ENCODE measurements around the gene RPS6KA5.
A peak's percentile ranks its signal among the peaks of the same experiment; 100 is the strongest.

RPS6KA5 gene

DNA sequence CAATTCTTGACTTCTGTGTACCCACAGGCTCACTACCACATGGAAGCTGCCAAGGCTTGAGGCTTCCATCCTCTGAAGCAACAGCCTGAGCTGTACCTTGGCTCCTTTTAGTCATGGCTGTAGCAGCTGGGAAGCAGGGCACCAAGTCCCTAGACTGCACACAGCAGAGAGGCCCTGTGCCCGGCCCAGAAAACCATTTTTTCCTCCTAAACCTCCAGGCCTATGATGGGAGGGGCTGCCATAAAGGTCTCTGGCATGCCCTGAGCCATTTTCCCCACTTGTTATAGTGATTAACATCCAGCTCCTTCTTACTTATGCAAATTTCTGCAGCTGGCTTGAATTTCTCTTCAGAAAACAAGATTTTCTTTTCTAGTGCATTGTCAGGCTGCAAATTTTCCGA is 121.8 kb downstream of the RPS6KA5 start:
- no peak for DNase-seq (ENCODE audit: low read depth)

DNA sequence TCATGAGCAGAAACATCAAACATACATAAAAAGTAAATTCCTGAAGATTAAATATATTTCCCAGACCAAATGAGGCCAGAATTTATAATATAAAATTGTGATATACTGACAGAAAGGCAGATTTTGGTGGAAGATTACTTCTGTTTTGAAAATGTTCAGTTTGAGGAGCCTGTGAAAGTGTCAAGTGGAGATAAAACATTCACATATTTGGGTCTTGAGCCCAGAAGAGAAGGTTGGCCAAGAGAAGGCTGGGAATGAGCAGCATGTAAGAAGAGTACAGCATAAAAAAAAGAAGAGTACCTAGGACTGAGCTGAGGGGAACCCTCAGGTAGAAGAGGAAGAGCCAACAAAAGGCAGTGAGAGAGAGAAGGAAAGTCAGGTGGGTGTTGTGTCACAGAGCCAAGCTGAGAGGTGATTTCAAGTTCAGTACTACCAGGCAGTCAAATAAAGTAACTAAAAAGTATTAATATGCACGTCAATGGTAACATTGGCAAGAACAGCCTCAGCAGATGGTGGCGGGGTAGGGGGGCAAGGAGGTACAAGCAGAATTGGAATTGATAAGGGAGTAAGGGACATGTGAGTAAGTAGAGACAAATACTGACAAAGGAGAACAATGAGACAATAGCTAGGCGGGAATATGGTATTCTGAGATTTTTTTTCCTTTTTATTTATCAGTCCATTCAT is 123.5 kb downstream of the RPS6KA5 start:
- no peak for DNase-seq (ENCODE audit: low read depth)

DNA sequence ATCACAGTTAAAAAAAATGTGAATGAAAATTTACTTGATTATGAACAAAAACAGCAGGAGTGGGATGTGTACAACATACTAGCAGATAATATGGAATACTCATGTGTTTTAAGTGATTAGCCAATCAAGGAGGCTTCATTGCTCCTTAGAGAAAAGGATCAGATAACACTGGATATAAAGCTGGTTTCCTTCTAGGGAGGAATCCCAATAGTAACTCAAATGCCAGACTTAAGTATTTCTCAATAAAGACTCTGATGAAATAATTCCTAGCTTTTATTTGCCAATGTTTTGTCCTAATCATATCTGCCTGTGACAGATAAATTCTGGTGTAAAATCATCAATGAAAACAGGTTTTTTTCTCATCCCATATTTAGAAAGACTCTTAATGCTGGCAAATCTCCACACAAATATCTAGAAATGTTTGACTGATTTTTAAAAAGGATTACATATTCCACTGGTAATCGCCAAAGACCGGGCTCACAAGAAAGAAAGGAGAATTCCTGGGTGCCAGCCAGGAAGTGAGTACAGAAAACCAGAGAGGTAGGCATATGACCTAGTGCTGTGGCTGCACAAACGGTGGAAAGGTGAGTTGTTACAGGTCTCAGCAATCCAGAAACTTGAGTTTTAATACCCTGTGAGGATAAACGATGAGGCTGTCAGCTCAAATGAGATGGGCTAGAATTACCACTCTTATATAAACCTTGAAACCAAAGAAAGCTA is 135.7 kb downstream of the RPS6KA5 start:
- DNase-seq (ENCODE audit: low read depth) = no peak

DNA sequence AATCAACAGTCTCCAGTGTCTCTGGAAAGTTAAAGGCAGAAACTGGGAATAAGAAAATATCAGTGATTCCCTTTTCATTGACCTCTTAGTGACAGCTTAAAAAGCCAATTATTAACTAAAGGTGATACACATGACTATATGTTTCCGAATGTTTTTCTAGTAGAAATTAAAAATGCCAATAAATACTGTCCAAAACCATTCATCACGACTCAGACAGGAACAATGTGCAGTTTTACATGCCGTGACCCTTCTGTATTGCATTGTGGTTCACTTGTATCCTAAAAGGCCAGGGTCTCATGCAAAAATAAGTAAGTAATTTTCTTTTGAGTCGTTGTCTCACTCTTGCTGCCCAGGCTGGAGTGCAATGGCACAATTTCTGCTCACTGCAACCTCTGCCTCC is 138.3 kb downstream of the RPS6KA5 start:
- DNase-seq (ENCODE audit: low read depth) = no peak

DNA sequence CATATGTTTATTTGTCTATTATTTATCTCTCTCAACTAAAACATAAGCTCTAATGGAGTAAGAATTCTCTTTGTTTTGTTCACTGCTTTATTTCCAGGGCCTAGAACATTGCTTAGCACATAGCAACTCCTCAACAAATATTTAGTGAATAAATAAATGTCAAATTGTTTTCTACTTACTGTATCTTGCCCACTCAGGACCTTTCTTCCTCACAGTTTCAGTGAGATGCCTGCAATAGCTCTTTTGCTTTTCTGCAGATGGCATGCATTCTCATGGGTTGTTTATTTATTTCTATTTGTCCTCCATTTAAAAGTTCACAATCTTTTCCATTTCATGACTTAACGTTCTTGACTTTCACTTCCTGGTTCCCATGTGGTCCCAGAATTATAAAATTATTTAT is 149.3 kb downstream of the RPS6KA5 start:
- DNase-seq (ENCODE audit: low read depth) = no peak

DNA sequence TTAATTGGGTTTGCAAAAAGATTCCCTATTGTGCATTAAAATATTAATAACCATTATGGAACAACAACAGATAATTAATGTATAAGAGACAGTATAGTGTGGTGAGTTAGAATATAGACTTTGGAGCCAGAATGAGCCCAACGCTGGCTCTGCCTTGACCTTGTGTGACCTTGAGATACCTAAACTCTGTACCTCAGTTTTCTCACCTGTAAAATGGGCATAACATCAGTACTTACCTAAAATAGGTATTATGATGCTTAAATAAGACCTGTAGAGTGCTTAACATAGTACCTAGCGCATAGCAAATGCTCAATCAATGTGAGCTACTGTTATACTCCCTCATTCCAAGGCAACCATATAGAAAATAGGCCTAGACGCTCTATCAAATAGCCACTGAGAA is 153.3 kb downstream of the RPS6KA5 start:
- no peak for DNase-seq (ENCODE audit: low read depth)

DNA sequence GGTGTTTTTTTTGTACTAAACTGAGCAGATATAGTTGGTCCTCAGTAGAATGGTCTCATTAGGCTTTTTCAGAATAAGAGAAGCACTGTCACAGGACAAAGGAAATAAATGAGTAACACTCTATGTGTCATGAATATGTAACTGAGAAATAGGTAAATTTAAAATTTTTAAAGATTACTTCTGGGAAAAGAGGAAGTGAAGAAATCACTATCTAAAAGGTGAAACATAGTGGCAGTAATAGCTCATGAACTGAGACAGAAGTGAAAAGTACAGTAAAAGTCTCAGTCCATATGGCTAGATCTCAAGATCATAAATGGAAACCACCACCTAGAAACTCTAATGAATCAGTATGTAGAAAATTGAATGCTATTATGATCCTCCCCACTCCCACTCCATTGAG is 154.9 kb downstream of the RPS6KA5 start:
- DNase-seq (ENCODE audit: low read depth) = no peak

DNA sequence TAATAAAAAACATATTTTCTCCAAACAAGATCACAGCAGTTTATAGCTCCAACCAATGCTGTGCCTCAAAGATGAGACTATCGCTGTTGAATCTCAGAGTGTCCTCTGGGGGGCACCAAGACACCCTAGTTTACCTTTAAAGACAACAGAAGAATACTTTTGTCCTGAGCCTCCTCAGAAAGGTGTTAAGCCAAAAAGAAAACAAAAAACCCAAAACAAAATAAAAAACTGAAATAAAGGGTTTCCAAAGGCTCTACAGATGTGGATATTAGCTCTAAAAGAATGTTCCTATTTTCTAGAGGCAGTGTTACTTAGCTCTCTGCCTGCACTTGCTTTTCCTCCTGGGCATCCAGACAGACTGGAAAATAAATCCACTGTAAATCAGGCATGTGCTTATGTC is 157.3 kb downstream of the RPS6KA5 start:
- DNase-seq (ENCODE audit: low read depth) = peak; percentile 39

DNA sequence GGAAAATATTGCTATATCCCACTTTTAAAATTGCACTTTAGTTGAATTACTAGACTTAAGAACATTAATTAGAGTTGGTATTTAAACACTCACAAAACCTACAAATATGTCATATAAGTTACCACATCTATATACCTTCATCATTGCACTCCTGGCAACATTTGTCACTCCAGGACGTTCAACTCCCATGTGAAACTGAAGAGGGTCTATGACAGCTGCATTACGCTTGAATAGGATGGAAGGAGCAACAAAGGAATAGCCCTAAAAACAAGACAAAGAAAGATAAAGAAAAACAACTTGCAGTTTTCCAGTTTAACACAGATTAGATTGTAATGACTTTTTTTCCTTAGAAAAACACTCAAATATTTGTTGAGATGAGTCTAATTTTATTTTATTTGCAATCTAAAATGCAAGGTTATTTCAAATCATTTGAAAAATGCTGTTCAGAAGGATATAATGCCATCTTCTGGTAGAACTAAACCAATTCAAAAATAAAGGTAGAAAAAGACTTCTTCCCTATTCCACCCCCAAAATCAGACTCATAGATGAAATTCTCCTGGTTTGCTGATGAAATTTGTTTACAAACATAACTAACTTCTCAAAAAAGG is 159.9 kb downstream of the RPS6KA5 start:
- DNase-seq (ENCODE audit: low read depth) = no peak

DNA sequence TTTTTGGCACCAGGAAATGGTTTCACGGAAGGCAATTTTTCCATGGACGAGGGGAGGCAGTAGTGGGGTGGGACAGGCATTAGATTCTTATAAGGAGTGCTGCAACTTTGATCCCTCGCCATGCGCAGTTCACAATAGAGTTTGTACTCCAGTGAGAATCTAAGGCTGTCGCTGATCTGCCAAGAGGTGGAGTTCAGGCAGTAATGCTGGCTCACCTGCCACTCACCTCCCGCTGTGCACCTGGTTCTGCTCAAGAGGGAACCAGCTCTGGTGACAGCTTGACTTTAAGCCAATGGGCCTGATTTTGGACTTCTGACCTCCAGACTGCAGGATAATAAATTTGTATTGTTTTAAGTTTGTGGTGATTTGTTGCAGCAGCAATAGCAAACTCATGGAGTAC is 163.4 kb downstream of the RPS6KA5 start:
- no peak for DNase-seq (ENCODE audit: low read depth)

DNA sequence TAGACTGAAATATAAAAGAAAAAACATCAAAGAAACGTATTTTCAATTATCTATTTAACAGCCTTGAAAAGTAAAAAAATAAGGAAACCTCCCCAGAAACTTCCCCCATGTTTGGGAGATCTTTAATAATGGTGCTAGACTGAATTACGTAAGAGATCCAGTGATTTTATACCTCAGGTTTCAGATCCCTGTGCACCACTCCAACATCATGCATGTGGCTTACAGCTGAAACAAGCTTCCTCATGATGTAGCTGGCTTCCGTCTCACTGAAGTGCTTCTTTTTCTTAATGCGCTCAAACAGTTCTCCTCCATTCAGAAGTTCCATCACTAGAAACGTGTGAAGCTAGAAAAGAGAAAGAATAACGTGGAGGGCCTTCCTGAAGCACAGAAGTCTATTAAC is 166.2 kb downstream of the RPS6KA5 start:
- no peak for DNase-seq (ENCODE audit: low read depth)

DNA sequence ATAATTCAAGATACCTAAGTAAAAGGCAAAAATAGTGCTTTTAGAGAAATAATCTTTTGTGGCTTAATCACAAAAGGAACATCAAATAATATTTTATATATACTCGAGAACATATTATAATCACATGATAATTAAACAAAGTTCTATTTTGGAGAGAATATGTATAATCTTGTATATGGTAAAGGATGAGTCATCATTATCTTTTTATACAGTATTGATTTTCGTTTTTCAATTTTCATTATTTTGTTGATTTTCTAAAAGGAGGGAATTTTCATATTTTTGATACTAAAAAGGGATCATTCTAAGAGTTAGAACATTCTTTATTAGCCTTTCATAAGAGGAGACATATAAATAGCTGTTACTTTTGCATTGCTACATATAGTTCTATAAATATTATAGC is 166.9 kb downstream of the RPS6KA5 start:
- no peak for DNase-seq (ENCODE audit: low read depth)

DNA sequence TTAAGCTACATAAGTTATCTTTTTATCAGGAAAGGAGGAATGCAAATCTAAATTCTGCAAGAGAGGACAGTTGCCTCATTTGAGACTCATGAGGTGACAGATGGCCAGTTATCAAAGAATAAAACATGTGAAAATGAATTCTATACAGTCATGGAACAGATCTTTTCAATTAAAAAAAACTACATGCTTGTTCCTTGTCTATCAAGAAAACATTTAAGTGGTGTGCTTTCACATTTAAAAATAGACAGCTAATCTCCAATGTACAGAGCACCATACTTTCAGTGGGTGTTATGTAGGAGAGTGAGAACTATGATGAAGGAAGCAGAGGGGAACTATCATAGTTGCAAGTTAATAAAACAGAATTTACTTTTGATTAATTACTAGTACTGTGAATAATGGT is 167.5 kb downstream of the RPS6KA5 start:
- DNase-seq (ENCODE audit: low read depth) = no peak

DNA sequence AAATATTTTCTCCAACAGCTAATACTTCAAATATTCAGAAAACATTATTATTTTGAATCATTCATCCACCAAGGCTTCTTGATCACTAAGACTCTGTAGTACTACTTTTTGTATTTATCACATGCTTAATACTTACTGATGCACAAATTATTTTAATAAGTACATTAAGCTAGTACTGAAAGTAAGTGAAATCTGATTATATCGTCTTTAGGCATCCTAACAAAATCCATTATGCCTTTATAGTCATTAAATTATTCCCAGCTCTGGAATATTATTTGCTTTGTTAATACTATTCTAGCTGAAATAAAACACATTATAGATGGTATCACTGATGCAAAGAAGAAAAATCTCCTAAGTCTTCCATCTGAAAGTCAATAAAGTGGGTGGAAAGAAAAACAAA is 169.1 kb downstream of the RPS6KA5 start:
- DNase-seq (ENCODE audit: low read depth) = no peak

DNA sequence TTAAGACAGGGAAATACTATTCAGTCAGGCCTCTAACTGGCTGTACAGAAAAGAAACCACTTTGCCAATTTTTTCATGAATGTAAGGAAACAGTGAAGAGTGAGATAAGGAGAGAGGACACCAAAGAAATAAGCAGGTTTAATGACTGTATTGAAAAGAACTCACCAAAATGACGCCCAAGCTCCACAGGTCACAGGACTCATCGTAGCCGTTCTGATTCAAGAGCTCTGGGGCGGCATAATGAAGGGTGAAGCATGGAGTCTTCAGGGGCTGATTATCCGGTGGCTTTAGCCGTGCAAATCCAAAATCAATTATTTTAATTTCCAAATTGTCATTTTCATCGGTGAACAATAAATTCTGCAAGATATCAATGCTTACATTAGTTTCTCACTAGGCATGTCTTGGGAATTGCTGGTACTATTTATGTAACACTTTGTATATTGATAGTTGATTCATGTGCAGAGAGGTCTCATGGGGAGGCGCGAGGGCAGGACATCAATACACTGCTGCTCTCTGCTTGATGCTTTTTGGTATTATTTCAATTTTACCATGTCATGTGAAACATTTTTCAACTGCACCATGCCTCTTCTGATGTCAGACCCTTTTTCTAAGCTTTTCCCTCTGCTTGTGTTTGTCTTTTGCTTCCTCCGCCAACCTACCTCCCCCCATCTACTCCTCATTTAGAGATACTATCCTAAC is 170.0 kb downstream of the RPS6KA5 start:
- no peak for DNase-seq (ENCODE audit: low read depth)

DNA sequence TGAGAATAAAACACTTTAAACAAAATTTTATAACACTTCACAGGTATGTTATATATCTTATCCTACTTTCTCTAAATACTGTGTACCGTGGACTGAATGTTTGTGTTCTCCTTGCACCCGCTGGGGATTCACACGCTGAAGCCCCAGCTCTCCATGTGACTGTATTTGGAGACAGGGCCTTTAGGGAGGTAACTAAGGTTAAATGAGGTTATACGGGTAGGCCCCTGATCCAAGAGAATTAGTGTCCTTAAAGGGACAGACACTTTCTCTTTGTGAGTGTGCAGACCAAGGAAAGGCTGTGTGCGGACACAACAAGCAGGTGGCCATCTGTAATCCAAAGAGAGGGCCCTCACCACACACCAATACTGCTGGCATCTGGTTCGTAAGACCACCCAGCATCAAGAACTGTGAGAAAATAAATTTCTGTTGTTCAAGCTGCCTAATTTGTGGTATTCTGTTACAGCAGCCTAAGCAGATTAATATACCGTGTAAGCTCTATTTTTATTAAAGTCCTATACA is 174.1 kb downstream of the RPS6KA5 start:
- no peak for DNase-seq (ENCODE audit: low read depth)

DNA sequence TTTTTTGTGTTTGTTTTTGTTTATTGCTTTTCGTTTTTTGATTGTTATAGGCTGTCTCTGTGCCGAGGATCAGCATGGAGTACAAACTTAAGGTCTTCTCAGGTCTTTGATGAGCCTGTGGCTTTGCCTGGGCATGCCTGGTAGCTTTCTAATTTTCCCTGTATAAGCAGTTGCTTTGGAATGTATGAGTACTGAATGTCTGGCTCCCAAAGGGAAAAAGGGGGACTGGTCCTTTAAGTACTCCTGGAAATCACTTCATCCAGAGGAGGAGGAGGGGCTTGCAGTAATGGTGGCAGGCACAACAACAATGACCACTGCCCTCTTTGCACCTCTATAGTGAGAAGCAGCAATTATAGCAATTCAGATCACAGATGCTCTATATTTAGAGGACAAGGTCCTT is 176.7 kb downstream of the RPS6KA5 start:
- no peak for DNase-seq (ENCODE audit: low read depth)

DNA sequence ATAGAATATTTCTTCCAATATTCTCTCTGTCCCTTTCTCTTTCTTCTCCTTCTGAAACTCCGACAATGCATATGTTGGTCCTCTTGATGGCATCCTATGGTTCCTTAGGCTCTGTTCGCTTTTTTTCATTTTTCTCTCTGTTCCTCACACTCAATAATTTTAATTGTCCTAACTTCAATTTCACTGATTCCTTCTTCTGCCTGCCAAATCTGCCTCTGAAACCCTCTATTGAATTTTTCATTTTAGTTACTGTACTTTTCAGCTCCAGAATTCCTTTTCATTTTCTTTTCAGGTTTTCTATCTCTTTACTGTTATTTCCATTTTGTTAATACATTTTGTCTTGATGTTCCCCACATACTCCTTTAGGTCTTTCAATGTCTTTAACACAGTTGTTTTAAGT is 177.2 kb downstream of the RPS6KA5 start:
- no peak for DNase-seq (ENCODE audit: low read depth)

DNA sequence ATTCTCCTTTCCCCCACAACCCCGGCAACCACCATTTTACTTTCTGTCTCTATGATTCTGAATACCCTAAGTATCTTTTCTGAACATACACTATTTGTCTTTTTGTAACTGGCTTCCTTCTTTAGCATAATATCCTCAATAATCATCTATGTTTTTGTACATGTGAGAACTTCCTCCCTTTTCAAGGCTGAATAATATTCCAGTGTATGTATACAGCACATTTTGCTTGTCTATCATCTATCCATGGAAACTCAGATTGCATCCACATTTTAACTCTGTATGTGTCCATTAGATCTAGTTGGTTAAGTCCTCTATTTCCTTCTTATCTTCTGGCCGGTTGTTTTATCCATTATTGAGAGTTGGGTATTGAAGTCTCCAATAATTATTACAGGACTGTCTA is 180.2 kb downstream of the RPS6KA5 start:
- no peak for DNase-seq (ENCODE audit: low read depth)

DNA sequence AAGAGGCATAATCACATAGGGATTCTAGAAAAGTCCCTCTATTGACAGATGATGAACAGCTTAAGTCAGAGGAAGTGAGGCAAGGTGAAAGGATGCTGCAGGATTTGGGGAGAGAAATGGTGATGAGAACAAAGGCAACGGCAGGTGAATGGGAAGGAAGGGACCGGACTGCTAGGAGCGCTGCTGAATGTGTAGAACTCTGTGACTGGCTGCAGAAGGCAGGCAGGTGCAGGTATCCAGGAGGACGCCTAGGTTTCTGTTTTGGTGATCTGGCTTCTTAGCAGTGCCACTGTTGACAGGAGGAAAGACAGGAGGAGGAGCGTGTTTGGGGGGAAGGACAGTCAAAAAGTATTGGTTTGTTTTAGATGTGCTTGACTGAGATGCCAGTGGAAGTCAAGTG is 185.8 kb downstream of the RPS6KA5 start:
- no peak for DNase-seq (ENCODE audit: low read depth)

DNA sequence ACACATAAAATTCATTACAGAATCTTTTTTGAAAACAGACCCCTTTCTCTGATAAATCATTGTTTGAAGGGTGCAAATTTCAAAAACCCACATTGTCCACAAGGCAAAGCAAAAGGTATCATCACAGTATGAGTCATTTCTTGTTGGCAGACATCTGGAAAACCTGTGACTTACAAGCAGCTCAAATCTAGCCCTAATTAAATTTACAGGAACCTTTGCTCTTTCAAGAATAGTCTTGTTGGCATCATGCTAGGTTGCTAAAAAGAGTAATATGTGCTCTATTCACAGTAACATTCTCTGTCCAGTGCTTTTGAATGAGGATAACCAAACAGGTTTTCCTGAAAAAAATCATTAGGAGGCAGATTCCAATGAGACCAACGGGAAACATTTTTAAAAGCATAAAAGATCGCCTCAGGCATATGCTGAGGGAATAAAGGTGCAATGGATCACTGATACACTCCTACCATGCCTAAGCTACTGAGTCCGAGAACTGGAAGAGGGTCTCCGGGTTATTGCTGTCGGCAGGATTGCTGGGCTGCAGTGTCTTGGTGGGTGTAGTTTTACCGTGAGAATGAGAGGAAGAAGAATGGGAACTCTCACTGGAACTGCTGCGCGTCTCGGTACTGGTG is 188.7 kb downstream of the RPS6KA5 start:
- peak; percentile 27 for DNase-seq (ENCODE audit: low read depth)

DNA sequence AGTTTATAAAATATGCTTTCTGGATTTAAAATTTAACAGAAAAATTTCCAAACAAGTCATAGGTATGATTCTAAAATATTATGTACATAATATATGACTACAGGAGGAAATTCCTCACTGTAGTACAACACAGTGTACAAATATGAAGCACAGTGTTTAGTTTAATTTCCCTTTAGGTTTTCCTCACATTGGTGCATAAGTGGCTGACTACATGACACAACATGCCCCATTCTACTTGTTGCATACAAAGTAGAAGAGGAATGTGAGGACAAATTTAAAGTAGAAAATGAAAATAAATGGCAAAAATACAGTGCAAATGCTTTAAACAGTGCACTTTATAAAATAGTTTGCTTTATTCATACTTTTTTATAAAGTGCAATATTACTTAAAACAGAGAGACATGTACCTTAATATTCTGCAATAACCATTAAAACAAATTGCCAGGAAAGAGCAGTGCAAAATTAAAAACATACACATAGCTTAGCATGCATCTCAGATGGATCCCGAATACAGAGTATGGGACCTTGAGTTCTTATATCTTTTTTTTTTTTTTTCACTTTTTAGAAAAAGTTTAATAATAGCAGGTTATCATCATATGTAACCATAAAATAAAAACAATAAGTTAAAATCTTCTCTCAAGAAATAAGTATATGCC is 189.4 kb downstream of the RPS6KA5 start:
- no peak for DNase-seq (ENCODE audit: low read depth)

All from fibroblast of the conjunctiva (primary cell).